Measurements from ENCODE around the gene DLGAP4.
"Not testable (repeated sequence)": the region's sequence is repeated elsewhere in the genome, so short reads cannot be mapped to it uniquely, and the experiment has no call there.

DNA sequence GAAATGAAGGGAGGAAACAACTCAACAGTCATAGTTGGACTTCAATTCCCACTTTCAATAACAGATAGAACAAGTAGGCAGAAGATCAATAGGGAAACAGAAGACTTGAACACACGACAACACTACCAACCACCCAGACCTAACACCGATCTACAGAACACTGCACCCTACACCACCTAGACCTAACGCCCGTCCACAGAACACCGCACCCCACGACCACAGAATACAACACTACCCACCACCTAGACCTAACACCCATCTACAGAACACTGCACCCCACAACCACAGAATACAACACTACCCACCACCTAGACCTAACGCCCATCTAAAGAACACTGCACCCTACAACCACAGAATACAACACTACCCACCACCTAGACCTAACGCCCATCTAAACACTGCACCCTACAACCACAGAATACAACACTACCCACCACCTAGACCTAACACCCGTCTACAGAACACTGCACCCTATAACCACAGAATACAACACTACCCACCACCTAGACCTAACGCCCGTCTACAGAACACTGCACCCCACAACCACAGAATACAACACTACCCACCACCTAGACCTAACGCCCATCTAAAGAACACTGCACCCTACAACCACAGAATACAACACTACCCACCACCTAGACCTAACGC is 258.1 kb downstream of the DLGAP4 start:
- not testable (repeated sequence) for TF ChIP-seq THAP11 (CRISPR knock-in tag; IDR thresholded peaks at IDR 0.05); ARID2 (CRISPR knock-in tag; IDR thresholded peaks at IDR 0.05; ENCODE audit: borderline replicate concordance); RBFOX2 (IDR thresholded peaks at IDR 0.05; ENCODE audit: low read depth, low read length); REST (IDR thresholded peaks at IDR 0.05; ENCODE audit: borderline replicate concordance in 1 of 2, low read depth in 1 of 2, low read length in 2 of 2); ZBTB38 (CRISPR knock-in tag; IDR thresholded peaks at IDR 0.05); GLI4 (CRISPR knock-in tag; IDR thresholded peaks at IDR 0.05; ENCODE audit: borderline replicate concordance); CEBPG (CRISPR knock-in tag; IDR thresholded peaks at IDR 0.05); ZNF17 (CRISPR knock-in tag; IDR thresholded peaks at IDR 0.05); ZNF670 (CRISPR knock-in tag; IDR thresholded peaks at IDR 0.05; ENCODE audit: borderline replicate concordance); ZNF24 (IDR thresholded peaks at IDR 0.05); TFDP2 (CRISPR knock-in tag; IDR thresholded peaks at IDR 0.05)
- TF ChIP-seq, protein P1, sequence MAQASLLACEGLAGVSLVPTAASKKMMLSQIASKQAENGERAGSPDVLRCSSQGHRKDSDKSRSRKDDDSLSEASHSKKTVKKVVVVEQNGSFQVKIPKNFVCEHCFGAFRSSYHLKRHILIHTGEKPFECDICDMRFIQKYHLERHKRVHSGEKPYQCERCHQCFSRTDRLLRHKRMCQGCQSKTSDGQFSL (CRISPR knock-in tag; IDR thresholded peaks at IDR 0.05) = not testable (repeated sequence)

Measured in HepG2 (cell line).